ENCODE results near the gene TRIM14. TPM values are rescaled to one million over a fixed set of nuclear protein-coding genes. Genes with fewer than 3 reads are reported as not detected.
"Not testable (repeated sequence)": the region's sequence is repeated elsewhere in the genome, so short reads cannot be mapped to it uniquely, and the experiment has no call there.

TRIM14 gene
- polyA plus RNA-seq, 1 experiment, result 9.9 TPM

GRCh38 chr9:98031169-98031568 is 87.9 kb downstream of the TRIM14 start:
- TF ChIP-seq CTCF (IDR thresholded peaks at IDR 0.05; ENCODE audit: insufficient read depth, low read depth, low read length), result no peak
- Histone ChIP-seq H3K36me3 (ENCODE audit: control insufficient read depth, insufficient read depth, low read length) (no peaks in the 10 kb centered on the region), H3K27me3 (ENCODE audit: control insufficient read depth, insufficient read depth, low read length) (no peaks in the 10 kb centered on the region), H3K4me3 (ENCODE audit: low read depth, low read length) (no peak overlapping the region)
- no peak for DNase-seq (ENCODE audit: low read depth)
- ChIA-PET CTCF (interaction anchor here (1.5 kb wide), 1 partner anchor 108 kb away, joined by 4 read pairs; no protein-coding TSS in a partner anchor), POLR2A (no interaction called here)

GRCh38 chr9:98024702-98025101 is 94.3 kb downstream of the TRIM14 start:
- no peak overlapping the region for H3K4me3 ChIP-seq (ENCODE audit: low read depth, low read length)
- CTCF ChIA-PET, result no interaction called here
- no peaks in the 10 kb centered on the region for H3K27me3 ChIP-seq (ENCODE audit: control insufficient read depth, insufficient read depth, low read length)
- TF ChIP-seq CTCF (IDR thresholded peaks at IDR 0.05; ENCODE audit: insufficient read depth, low read depth, low read length), result no peak
- no peaks in the 10 kb centered on the region for H3K36me3 ChIP-seq (ENCODE audit: control insufficient read depth, insufficient read depth, low read length)
- POLR2A ChIA-PET, result no interaction called here
- DNase-seq (ENCODE audit: low read depth), result no peak

- Histone ChIP-seq H3K27me3 (ENCODE audit: control insufficient read depth, insufficient read depth, low read length) (no peaks in the 10 kb centered on the region), H3K36me3 (ENCODE audit: control insufficient read depth, insufficient read depth, low read length) (peaks cover 4% of the 10 kb centered on the region; the same call in 1 of the 2 replicates), H3K4me3 (ENCODE audit: low read depth, low read length) (no peak overlapping the region)
- DNase-seq (ENCODE audit: low read depth), result no peak
- CTCF ChIA-PET, result no interaction called here
- POLR2A ChIA-PET, result interaction anchor here (0.6 kb wide), 1 partner anchor 158 kb away, joined by 3 read pairs; no protein-coding TSS in a partner anchor
- no peak for TF ChIP-seq CTCF (IDR thresholded peaks at IDR 0.05; ENCODE audit: insufficient read depth, low read depth, low read length)
Observed at GRCh38 chr9:98022447-98022846, 96.6 kb downstream of the TRIM14 start.

GRCh38 chr9:98021306-98022040 is 97.5 kb downstream of the TRIM14 start:
- Histone ChIP-seq H3K27me3 (ENCODE audit: control insufficient read depth, insufficient read depth, low read length) (no peaks in the 10 kb centered on the region), H3K4me3 (ENCODE audit: low read depth, low read length) (no peak overlapping the region), H3K36me3 (ENCODE audit: control insufficient read depth, insufficient read depth, low read length) (peaks cover 4% of the 10 kb centered on the region; the same call in 1 of the 2 replicates)
- CTCF ChIA-PET, result interaction anchor here (0.7 to 1.1 kb wide), 2 partner anchors 11 to 38 kb away, joined by 3 to 6 read pairs; partner anchors contain the start of gene ANP32B
- POLR2A ChIA-PET, result no interaction called here
- no peak for TF ChIP-seq CTCF (IDR thresholded peaks at IDR 0.05; ENCODE audit: insufficient read depth, low read depth, low read length)
- no peak for DNase-seq (ENCODE audit: low read depth)

- ChIA-PET CTCF (interaction anchor here (0.6 to 1.1 kb wide), 4 partner anchors 12 to 92 kb away, joined by 3 to 6 read pairs (median 3); partner anchors contain the start of gene ANP32B), POLR2A (no interaction called here)
- H3K27me3 ChIP-seq (ENCODE audit: control insufficient read depth, insufficient read depth, low read length), result no peaks in the 10 kb centered on the region
- H3K36me3 ChIP-seq (ENCODE audit: control insufficient read depth, insufficient read depth, low read length), result peaks cover 5% of the 10 kb centered on the region; the same call in 1 of the 2 replicates
- no peak for DNase-seq (ENCODE audit: low read depth)
- no peak overlapping the region for H3K4me3 ChIP-seq (ENCODE audit: low read depth, low read length)
- TF ChIP-seq CTCF (IDR thresholded peaks at IDR 0.05; ENCODE audit: insufficient read depth, low read depth, low read length), result no peak
Observed at GRCh38 chr9:98020476-98021145, 98.4 kb downstream of the TRIM14 start.

GRCh38 chr9:98019869-98020268 is 99.2 kb downstream of the TRIM14 start:
- H3K36me3 ChIP-seq (ENCODE audit: control insufficient read depth, insufficient read depth, low read length); POLR2A ChIA-PET; DNase-seq (ENCODE audit: low read depth); H3K4me3 ChIP-seq (ENCODE audit: low read depth, low read length); H3K27me3 ChIP-seq (ENCODE audit: control insufficient read depth, insufficient read depth, low read length): not testable (repeated sequence)
- CTCF ChIA-PET, result interaction anchor here (0.9 kb wide), 1 partner anchor 93 kb away, joined by 3 read pairs; no protein-coding TSS in a partner anchor

Measured in BJ (cell line).